ENCODE data around the gene KIF26B. TPM values are rescaled to one million over a fixed set of nuclear protein-coding genes. Genes with fewer than 3 reads are reported as not detected.

Gene KIF26B
- total and polyA plus RNA-seq, 2 of the 4 experiments (the other 2 are of a cell fraction): 0.53 to 0.54 TPM

DNA sequence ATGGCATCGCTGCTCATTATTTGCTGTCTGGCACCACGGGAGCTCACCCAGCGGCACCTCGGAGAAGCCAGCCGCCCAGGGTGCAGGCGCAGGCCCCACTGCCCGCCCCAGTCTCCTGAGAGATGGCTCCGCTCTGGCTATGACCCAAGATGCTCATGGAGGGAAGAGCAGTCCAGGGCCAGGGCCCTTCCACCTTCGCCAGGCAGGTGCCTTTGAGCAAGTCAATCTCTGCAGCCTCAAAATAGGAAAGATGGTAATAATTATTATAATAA, 437.3 kb downstream of the KIF26B start:
- 80% methylated on average over 1 of the region's 9 CpGs; no CpG with 5 or more reads in 1 of the 2 experiments for WGBS, 2 experiments (ENCODE audit: extremely low coverage in 2 of 2, insufficient read length in 1 of 2)
- intact Hi-C loops (cut with micrococcal nuclease): loop anchor here (10.0 kb wide), 2 partner anchors 183 to 283 kb away; no protein-coding TSS in a partner anchor
- no peak for ATAC-seq (ENCODE audit: low read depth)
- H3K23ac ChIP-seq (ENCODE audit: low read depth, low read length): no peak overlapping the region
- no peaks in the 10 kb centered on the region for H3K4me1 ChIP-seq (ENCODE audit: control insufficient read depth, insufficient read depth, low read length)
- no peak overlapping the region for H3K14ac ChIP-seq (replicated peaks; ENCODE audit: low read depth, low read length)
- H3K9ac ChIP-seq (ENCODE audit: low read depth, low read length): no peak overlapping the region
- no peak for DNase-seq
- H3K4me2 ChIP-seq (ENCODE audit: low read depth, low read length): no peak overlapping the region
- POLR2A ChIA-PET (ENCODE audit: unreplicated experiment): no interaction called here
- CTCF ChIA-PET: no interaction called here
- no peak overlapping the region for H2BK5ac ChIP-seq (ENCODE audit: low read depth, low read length, poor library complexity, severe bottlenecking)
- in situ Hi-C loops (cut with MboI; ENCODE audit: low sequenced_read_pairs): no loop called here
- no peak overlapping the region for H4K8ac ChIP-seq (ENCODE audit: low read depth in 2 of 2, low read length in 2 of 2)
- no peak overlapping the region for H4K5ac ChIP-seq (ENCODE audit: low read depth, low read length)
- H2BK120ac ChIP-seq (ENCODE audit: low read depth, low read length): no peak overlapping the region
- no peak overlapping the region for H4K91ac ChIP-seq (ENCODE audit: insufficient read depth, low read depth, low read length)
- H3K18ac ChIP-seq (ENCODE audit: low read depth, low read length): no peak overlapping the region; the same call in 1 of the 2 replicates
- H3K4ac ChIP-seq (ENCODE audit: low read depth, low read length): no peak overlapping the region
- BruUV-seq (replicated peaks): no TSS peak
- no peak overlapping the region for H2BK15ac ChIP-seq (ENCODE audit: low read depth, low read length)
- dilution Hi-C loops (cut with HindIII; ENCODE audit: low sequenced_read_pairs, unreplicated experiment): no loop called here
- H3K36me3 ChIP-seq (ENCODE audit: control insufficient read depth, insufficient read depth, low read length): no peaks in the 10 kb centered on the region
- no peaks in the 10 kb centered on the region for H3K79me1 ChIP-seq (ENCODE audit: low read depth in 1 of 2, low read length in 2 of 2)
- no peak overlapping the region for H2AFZ ChIP-seq (replicated peaks; ENCODE audit: low read length, poor library complexity)
- no peak overlapping the region for H3K27ac ChIP-seq (ENCODE audit: insufficient read depth, low read length)
- H3K9me1 ChIP-seq (ENCODE audit: insufficient read depth, low read length): no peaks in the 10 kb centered on the region
- no peak for TF ChIP-seq CEBPB (IDR thresholded peaks at IDR 0.05; ENCODE audit: low read depth, low read length)
- no peak for TF ChIP-seq CHD1 (IDR thresholded peaks at IDR 0.05; ENCODE audit: low read depth, low read length)
- no peak for TF ChIP-seq NFE2L2 (IDR thresholded peaks at IDR 0.05; ENCODE audit: low read depth, low read length)
- TF ChIP-seq MAZ (IDR thresholded peaks at IDR 0.05; ENCODE audit: borderline replicate concordance, low read depth, low read length): no peak
- no peak for TF ChIP-seq SMC3 (IDR thresholded peaks at IDR 0.05; ENCODE audit: low read depth, low read length)
- no peak for TF ChIP-seq RAD21 (IDR thresholded peaks at IDR 0.05; ENCODE audit: low read length)
- TF ChIP-seq RCOR1 (IDR thresholded peaks at IDR 0.05; ENCODE audit: insufficient replicate concordance, low read length): no peak
- TF ChIP-seq MXI1 (IDR thresholded peaks at IDR 0.05; ENCODE audit: borderline replicate concordance, low read depth, low read length): no peak
- no peak for TF ChIP-seq MAFK (IDR thresholded peaks at IDR 0.05; ENCODE audit: low read depth, low read length)
- no peak for TF ChIP-seq POLR2A (IDR thresholded peaks at IDR 0.05; ENCODE audit: low read depth, low read length)
- no peak for TF ChIP-seq FOS (IDR thresholded peaks at IDR 0.05; ENCODE audit: low read depth, low read length)
- H3K4me3 ChIP-seq (ENCODE audit: insufficient read depth, low read depth, low read length): no peak overlapping the region
- no peak overlapping the region for H3K56ac ChIP-seq (ENCODE audit: extremely low read depth, insufficient read depth, low read length)
- H3K27me3 ChIP-seq (ENCODE audit: control insufficient read depth, insufficient read depth, low read length): no peaks in the 10 kb centered on the region; the same call in 1 of the 2 replicates
- no peak overlapping the region for H2AK9ac ChIP-seq (replicated peaks; ENCODE audit: low read depth, low read length, poor library complexity)
- H4K20me1 ChIP-seq (ENCODE audit: insufficient read depth, low read length): no peaks in the 10 kb centered on the region
- no peak overlapping the region for H2BK20ac ChIP-seq (ENCODE audit: low read depth, low read length)
- no peaks in the 10 kb centered on the region for H3K9me3 ChIP-seq (ENCODE audit: control insufficient read depth, insufficient read depth, low read length)
- no peak overlapping the region for H2AK5ac ChIP-seq (ENCODE audit: low read depth, low read length)

Measured in IMR-90 (cell line).